Measurements from ENCODE around the gene NKRF.

The NKRF gene

DNA sequence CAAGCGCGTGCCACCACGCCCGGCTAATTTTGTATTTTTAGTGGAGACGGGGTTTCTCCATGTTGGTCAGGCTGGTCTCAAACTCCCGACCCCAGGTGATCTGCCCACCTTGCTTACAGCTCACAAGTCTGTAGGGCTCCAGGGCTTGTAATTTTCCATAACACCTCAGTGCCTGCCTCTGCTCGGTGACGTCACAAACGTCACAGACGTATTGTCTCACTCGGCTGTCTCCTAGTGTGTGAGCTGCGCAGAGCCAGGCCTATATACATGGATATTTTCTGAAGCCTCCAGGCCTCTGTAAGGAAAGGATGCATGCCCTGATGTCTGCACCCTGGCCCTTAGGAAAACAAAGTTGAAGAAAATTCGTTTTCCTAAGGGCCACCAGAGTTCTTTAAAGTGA, 8.6 kb upstream of the NKRF start:
- DNase-seq (ENCODE audit: low spot score): no peak

GRCh38 chrX:119607018-119607389, 780 bp upstream of the NKRF start:
- no peak for DNase-seq (ENCODE audit: low spot score)

GRCh38 chrX:119605464-119606279, 552 bp downstream of the NKRF start:
- no peak for DNase-seq (ENCODE audit: low spot score)

DNA sequence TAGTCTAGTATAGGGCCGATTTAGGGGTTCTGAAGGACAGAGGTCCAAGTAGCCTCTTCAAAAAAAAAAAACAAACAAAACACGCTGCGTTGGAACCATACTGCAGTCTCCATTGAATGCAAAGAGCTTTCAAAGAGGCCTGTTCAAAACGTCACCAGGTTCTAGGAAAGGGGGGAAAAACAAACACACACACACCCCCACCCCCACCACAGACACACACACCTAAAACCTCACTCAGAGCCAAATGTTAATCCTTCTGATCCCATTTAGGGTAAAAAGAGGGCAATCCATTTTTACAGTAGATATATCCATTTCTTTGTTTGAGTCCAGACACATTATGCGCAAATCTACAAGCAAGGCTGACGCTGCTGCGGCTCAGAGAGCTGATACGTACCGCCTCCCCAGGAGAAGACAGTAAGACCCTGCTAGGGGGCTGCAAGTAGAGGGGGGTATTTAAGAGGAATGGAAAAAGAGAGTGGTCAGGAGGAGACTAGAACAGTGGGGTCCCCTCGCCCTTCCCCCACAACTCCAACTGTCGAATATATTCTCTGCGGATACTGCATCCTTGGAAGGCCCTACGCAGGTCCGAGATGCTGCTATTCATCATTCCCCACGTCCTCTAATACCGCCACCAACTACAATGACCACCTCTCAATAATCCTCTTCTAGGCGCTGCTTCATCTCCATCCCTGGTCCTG, 1.3 kb downstream of the NKRF start:
- no peak for DNase-seq (ENCODE audit: low spot score)

DNA sequence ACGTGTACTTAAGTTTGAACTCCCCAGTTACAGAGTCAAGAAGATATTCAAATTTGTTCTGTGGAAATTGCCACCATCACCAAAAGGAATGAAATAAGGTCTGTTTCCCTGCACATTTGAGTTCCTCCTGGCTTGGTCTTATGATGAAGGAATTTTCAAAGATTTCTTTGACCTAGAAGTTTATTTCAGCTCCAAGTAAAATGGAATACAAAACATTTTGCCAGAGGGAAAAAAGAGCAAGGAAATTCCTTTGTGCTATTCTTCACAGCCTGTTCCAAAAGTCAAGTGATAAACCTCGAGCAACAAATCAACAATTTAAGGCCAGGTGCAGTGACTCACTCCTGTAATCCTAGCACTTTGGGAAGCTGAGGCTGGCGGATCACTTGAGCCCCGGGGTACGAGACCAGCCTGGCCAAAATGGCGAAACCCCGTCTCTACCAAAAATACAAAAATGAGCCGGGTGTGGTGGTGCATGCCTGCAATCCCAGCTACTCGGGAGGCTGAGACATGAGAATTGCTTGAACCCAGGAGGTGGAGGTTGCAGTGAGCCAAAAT, 3.4 kb downstream of the NKRF start:
- DNase-seq (ENCODE audit: low spot score): no peak

DNA sequence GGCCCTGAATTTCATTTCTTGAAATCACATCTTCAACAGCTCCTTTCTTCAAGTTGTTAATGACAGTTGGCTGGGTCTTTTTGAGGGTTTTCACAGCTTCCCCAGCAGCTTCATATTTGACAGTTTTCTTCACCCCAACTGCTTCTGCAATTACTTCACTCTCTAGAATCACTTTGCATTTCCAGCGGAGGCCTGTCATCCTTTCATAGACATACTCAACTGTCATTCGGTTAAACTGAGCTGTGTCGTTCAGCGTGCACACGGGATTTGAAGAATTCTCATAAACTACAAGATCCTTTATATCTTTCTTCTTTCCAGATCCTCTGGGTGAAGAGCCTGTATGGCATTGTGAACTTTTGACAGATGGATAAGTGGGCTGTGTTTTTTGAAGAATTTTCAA, 16.4 kb downstream of the NKRF start:
- DNase-seq (ENCODE audit: low spot score): no peak

GRCh38 chrX:119583431-119584059, 22.7 kb downstream of the NKRF start:
- DNase-seq (ENCODE audit: low spot score): no peak

GRCh38 chrX:119579414-119579813, 26.8 kb downstream of the NKRF start:
- no peak for DNase-seq (ENCODE audit: low spot score)

GRCh38 chrX:119574394-119575266, 31.6 kb downstream of the NKRF start, which contains the start of gene UBE2A:
Gene UBE2A, plus strand, starts transcription at chrX:119574563. Its CDS starts 149 bp downstream, at chrX:119574712.
- peak; percentile 95 for DNase-seq (ENCODE audit: low spot score)

GRCh38 chrX:119573840-119574393, 32.3 kb downstream of the NKRF start:
- DNase-seq (ENCODE audit: low spot score): peak; percentile 48

- no peak for DNase-seq (ENCODE audit: low spot score)
Measured at GRCh38 chrX:119573222-119573621, 33.0 kb downstream of the NKRF start.

- no peak for DNase-seq (ENCODE audit: low spot score)
Measured at GRCh38 chrX:119570351-119570835, 35.8 kb downstream of the NKRF start.

DNA sequence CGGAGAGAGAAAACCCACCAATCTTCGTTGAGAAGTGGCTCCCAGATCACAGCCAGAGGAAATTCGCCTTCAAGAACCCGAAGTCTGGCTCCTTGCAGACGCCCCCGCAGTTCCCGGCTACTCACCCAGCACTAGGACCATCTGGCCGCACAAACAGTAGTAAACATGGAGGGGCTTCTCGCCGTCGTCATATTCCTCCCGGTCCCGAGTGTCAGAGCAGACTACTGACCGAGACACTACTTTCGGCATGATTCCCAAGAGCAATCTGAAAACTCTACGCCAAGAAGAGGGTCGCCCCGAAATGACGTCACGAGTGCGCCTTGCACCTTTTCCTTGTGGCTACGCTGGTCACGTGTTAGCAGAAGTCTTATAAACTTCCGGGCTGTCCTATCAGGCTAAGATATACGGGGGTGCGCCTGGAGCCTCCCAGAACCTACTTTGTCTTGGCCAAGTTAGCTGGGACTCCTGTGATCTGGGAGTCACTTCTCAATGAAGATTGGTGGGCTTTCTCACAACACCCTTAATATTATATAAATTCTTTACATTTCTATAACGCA, 41.0 kb downstream of the NKRF start, which contains the start of gene STEEP1:
STEEP1 (minus strand) TSS at position 303 of the 557 bp plus-strand sequence; CDS start at position 249, 54 bp downstream.
- peak; percentile 88 for DNase-seq (ENCODE audit: low spot score)

DNA sequence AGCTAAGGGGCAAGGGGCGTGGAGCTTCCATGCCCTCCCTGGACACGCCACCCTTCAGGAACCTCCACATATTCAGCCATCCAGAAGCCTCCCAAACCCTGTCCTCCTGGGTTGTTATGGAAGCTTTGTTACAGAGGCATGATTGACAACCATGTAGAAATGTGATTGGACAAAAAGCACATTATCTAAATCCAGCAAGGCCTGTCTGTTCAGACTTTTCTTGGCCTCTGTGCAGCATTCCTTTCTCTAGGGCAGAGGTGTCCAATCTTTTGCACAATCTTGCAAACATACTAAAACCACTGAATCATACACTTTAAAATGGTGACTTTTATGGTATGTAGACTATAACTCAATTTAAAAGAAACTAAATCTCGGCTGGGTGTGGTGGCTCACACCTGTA, 53.7 kb downstream of the NKRF start:
- no peak for DNase-seq (ENCODE audit: low spot score)

GRCh38 chrX:119549327-119550016, 56.8 kb downstream of the NKRF start:
- no peak for DNase-seq (ENCODE audit: low spot score)

DNA sequence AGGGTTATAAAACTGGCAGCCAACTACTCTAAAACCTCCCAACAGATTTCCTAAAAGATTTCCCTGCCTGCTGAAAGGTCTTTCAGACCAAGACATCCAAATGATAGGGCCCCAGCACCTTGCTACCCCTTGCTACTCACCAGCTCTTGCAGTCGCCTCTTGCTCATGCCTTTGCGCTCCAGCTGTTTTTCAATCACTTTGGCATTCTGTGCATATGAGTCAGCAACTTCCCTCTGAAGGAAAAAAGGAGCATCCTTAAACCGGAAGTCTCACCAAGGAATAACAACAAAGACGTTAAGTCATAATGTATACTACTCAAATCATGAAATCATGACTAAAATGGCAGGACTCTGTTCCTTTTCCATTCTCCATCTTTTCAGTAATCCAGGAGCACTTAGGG, 65.0 kb downstream of the NKRF start:
- DNase-seq (ENCODE audit: low spot score): peak; percentile 81

DNA sequence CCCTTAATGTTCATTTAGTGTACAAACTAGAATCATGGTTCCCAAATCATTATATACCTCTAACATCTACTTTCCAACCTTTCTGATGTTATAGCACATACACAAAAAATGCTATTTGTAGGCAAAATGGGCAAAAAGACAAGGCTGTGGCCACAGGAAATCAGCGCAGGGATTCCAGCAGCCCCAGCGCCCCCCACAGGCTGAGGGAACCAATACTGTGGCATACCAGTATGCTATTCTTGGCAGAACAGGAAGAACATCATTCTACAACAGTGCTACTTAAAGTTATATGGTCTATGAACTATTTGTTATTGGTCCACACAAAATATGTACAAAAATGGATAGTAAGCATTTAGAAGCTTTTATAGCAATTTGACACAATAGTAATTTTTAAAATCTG, 66.4 kb downstream of the NKRF start:
- DNase-seq (ENCODE audit: low spot score): peak; percentile 23

Data from COLO829 (cell line).